NCI-H524 (cell line): ENCODE measurements around the gene PHF24.

ENCODE experiments used
- DNase-seq, 2 experiments: peaks; one replicate each; lab custom pipeline; 2025; lab: John Stamatoyannopoulos, UW

PHF24 gene

DNA sequence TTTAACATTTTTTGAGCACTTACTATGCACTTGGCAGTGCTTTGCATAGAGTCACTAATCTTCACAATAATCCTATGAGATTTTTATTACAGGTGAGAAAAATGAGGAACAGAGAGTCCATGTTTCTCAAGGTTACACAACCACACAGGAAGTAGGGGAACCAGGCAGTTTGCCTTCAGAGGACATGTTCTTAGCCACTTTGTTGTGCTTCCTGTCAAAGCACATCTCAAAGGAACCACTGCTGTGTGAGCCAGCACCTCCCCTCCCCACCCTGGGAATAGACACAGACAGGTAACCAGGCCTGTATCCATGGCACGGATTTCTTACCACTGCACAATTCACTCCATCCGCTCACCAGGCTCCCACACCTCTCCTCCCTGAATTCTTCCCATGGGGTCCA, 25.1 kb downstream of the PHF24 start:
- DNase-seq = no peak

DNA sequence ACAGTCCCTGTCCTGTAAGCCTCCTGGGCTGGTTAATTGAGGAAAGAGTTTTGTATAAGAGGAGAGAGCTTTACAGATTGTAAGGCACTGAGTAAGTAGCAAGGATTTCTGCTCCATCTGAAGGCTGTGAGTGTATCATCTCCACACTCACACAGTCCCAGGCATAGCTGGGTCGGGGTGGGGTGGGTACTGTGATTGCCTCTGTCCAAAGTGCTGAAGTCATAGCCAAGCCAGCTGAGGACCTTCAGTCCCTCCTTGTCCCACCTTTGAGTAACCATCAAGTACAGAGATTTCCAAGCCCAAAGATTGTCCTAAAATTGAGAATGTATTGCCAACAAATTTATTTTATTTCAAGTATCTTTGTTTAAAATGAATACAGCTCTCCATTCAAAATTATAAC, 26.0 kb downstream of the PHF24 start:
- DNase-seq = no peak

DNA sequence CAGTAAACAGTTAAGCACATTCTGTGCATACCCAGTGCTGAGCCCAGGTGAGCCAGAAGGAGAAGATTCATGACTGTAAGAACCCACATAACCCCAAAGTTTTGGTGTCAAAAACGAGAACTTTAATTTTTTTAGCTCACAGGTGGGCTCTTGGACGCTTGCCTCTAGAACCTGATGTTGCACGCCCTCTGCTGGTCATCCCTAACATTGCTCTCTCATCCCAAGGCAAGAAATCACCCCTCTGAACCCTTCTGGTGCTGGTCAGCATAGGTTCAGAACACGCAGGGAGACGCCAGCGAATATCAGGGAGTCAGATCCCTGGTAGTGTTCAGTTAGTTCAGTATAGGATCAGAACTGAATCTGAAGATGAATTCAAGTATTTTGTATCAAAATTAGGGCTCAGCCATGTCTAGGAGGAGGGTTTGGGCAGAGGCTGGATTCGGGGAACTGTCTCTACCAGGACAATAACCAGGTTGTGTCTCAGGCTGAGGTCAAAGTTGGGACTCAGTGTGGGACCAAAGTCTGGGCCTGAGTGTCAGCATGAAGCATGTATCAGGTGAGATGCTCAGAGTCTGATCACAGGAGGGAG, 27.3 kb downstream of the PHF24 start:
- peak; percentile 4 to 55 for DNase-seq

DNA sequence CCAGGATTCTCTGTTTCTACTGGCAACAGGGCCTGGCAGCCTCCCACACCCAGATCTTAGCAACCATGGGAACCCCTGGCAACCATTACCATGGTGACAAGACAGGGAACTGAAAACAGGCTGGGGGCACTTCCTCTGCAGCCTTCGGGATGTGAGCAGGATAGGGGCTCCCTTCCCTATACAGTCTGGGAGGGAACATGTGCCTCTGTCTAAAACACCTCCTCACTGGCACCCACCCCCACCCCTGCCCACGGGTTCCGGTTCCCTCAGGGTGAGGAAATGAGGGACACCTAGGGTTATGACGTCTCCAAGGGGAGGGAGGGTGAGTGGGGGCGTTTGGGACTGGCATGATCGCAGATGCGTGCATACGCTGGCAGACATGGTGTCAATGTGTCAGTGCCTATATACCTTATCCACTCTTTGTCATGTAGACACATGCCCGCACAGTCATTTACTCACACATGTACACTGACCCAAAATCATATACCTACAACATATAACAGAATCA, 28.5 kb downstream of the PHF24 start:
- peak; percentile 37 to 80 for DNase-seq

DNA sequence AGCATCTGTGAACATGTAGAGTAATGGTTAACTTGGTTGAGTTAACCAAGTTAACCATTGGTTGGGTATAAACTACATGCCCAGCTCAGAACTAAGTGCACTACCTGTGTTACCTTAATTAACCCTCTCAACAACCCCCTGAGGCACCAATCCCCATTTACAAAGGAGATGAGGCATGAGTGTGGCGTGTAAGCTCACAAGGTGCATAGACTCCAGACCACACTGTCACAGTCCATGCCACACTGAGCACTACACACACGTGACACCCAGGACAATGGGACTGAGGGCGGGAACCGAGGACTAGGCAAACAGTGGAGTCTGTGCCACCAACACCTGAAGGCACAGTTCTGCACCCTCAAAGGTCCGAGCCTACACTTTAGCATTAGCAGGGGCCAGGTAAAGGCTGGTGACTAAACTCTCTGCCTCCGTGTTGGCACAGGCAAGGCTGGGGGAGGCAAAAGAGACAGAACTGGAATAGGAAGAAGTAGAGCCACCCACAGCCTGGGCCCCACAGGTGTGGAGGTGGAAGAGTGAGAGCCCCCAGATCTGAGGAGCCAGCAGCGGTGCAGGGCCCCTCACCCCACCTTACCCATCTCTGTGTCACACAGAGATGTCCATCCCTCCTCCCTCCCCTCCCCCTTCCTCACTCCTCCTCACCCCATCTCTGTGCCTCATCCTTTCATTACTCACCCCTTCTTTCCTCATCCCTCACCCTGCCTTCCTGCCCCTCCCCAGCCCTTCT, 29.2 kb downstream of the PHF24 start:
- no peak for DNase-seq

DNA sequence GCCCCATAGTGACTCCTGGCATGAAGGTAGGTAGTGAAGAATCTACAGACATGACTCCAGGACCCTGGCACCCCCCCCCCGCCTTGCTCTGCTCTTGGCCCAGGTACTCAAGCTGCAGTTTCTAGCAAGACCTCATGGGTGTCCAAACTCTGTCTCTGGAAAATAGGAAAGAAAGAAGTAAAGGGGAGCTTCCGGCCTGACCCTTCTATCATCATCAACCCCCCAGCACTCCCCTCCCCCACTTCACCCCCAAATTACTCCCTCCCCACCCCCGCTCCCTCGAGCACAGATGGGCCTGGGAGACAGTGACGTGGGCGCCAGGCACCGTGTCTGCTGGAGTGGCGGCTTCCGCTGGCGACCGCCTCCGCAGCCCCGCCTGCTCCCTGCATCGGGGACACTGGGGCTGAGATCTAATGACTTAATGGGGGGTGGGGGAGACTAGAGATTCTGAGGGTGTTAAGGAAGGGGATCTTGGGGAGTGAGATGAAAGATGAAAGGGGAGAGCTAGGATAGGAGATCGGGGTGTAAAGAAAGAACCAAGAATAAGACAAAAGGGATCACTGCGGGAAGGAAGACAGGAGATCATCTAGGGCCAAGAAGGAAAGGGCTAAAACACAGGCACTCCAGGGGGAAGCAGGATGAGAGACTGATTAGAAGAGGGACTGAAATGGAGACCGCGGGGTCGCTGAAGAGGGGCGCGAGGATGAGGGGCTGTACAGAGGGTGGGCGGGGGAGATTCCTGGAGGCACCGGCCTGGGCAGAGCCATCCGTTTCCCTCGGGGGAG, 30.3 kb downstream of the PHF24 start:
- peak; percentile 30 to 45 for DNase-seq

DNA sequence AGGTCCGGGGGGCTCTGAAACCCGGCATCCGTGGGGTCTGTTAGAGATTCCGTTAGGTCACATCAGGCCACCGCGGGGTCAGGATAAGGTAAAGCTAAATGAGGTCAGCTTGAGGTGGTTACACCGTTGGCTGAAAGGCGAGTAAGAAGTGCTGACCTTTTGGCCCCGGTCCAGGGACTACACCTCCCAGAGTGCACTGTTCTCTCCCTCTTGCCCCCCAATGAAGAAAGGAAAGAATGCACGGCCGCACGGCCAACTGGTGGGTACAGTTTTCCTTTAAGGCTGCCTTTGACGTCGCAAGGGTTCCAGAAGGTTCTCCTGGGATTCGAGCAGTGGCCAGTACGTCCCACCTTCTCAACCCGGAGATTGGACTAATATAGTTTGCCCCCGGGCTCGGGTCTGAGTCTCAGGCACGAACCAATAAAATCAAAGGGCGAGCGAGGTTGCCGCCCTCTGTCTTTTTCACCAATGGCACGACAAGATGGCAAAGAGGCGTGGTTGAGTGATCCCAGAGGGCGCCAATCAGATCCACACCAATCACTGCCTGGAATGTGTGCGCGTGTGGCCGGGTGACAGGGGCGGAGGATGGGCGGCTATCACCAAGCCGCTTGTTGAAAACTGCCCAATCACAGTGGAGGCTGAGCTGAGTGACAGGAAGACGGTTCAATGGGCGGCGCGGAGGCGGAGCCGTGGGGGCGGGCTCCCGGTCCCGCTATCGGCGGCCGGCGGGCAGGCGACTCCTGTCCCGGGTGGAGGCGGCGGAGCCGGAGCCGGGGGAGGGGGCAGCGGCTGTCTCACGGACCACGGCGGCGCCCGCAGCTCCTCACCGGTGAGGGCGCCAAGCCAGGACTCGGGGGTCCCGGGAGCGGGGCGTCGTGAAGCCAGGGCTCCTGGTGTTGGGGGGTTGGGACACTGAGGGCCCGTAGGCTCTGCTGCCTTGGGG, 31.2 kb downstream of the PHF24 start, which contains the start of gene DNAJB5:
Gene DNAJB5, plus strand, starts transcription at position 743 of the 943 bp plus-strand sequence. CDS start 886 bp downstream, outside the sequence.
- DNase-seq = peak; percentile 98

DNA sequence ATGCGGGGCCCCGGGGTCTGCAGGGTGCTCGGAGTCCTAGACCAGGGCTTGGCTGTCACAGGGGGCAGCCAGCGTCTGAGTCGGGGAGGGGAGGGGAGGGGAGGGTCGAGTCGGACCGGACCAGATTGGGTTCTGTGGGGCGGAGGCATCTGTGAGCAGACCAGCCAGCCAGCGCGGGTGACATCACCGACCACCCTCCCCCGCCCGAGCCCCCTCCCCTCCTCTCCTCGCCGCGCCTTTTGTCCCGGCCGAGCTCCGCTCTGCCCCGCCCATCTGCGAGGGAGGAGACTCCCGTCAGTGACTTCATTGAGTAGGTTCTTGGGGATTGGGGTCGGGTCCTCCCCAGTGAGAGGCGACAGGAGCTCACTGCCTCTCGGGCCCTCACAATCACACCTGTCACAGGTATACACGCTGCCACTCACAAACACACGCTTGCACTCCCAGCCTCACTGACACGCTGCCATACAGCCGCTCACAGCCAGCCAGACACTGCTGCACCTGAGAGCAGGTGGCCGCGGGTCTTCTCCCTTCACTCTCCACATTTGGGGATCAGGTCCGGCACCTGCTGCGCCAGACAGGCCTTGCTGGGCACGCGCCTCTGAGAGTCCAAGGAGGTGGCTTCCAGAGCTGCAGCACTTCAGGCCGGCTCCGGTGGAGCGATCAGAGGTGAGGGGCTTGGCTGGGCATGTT, 32.0 kb downstream of the PHF24 start:
- peak; percentile 14 to 48 for DNase-seq

DNA sequence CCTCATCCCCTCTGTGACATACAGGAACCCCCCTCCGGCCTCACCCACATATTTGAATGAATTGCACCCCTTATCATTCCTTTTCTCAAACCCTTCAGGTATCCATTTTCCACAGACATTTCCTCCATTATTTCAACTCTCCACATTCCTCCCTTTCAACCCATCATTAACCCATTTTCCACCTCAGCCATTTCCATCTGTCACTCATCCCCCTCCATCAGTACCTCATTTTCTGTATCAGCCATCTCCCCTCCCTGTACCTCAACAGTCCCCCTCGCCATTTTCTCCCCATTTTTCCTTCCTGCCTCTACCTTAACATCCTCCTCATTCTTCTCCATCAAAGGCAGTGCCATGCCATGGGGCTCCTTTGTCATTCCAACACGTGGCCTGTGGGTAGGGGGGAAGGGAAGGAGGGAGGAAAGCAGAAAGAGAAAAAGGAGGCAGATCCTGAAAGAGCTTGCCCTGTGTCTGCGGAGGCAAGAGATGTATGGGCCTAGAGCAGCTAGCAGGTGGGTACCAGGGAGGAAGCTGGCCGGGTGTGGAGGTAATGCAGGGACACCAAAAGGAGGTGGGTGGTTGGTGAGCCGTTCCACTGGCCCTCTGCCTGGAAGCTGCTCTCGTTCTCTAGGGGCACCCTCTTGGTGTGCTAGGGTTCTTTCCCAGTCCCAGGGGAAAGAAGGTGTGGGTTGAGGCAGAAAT, 33.0 kb downstream of the PHF24 start:
- no peak for DNase-seq

DNA sequence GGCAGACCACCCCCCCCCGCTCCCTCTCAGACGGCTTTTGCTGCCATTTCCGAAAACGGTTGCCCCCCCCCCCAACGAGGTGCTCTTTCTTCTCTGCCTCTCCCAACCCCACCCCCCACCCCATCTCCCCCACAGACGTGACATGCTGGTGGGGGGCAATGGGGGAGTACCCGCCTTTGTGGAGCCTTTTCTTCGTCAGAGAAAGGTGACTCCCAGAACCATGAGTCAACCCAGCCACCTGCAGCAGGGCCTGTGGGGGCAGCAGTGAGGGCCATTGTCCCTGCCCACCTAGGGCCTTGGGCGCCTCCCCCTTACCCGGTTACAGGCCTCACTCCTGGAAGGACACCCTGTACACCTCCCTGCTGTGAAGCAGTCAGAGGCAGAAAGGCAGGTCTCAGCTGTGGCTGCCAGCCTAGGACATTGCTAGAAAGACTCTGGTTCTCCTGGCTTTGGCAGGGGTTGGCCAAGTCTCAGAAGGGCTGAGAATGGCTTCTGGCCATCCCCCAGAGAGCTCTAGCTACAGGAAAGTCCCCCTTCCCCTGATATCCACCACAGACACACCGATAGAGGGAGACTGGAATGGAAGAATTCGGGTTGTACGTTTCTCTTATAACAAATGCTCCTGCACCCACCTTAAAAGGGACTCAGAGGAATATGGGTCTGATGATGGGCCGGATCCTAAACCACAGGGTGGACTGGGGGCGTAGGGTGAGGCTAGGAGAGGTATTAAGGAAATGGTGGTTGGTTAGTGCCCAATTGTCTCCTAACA, 33.7 kb downstream of the PHF24 start:
- no peak for DNase-seq

DNA sequence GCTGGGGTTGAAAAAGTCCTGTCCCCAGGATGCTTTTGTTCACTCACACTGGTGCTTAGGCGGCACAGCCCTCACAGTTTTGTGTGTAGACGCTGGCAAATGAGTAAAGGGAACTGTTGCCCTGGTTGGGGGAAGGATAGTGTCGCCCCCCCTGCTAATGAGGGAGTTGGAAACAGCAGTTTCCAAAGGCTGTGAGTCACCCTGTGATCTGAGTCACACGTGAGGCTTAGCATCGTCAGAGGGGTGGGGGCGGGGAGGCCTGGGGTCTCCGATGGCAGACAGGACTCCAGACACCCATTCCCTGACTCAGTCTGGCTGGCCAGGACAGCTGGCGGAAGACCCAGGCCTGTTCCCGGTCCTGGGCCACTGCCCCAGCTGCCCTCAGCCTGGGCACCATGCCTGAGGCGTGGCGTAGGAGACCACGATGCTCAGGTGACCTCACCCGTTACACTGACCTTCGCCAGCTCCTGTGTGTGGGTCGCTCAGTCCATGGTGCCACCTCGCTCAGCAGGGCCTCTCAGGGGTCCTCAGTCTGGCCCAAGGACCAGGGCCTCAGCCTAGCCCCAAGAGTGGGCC, 34.4 kb downstream of the PHF24 start:
- no peak for DNase-seq

DNA sequence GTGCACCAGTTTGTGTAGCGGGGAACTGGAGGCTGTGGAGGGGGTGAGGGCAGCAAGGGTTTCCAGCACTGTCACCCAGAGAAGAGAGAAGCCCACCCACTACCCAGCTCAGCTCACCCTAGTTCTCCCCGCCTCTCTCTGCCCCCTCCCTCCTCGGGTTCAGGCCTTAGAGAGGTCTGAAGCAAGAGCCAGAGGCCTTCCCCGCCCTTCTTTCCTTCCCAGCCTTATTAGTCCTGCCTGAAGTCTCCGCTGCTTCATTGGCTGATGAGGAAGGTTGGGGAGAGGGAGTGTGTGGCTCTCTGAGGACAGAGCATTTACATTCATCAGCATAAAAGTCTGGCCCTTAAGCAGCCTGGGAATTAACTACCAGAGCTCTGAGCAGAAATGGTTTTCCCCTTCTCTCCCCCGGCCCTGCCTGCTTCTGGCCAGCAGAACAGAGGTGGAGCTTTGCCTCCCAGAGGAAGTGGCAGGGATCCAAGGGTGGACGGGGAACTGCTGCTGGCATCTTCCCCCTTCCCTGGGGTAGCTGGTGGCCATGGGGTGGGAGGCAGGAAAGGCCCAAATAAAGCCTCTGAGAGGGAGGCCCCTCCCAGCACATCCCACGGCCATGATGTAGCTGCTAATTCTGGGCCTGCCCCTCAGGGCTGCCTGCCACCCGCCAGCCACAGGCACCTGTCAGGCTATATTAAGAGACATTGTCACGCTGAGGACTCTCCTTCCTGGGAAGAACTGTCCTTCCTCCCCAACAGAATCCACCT, 35.6 kb downstream of the PHF24 start:
- peak in 1 of 2 experiments; percentile 30 for DNase-seq

DNA sequence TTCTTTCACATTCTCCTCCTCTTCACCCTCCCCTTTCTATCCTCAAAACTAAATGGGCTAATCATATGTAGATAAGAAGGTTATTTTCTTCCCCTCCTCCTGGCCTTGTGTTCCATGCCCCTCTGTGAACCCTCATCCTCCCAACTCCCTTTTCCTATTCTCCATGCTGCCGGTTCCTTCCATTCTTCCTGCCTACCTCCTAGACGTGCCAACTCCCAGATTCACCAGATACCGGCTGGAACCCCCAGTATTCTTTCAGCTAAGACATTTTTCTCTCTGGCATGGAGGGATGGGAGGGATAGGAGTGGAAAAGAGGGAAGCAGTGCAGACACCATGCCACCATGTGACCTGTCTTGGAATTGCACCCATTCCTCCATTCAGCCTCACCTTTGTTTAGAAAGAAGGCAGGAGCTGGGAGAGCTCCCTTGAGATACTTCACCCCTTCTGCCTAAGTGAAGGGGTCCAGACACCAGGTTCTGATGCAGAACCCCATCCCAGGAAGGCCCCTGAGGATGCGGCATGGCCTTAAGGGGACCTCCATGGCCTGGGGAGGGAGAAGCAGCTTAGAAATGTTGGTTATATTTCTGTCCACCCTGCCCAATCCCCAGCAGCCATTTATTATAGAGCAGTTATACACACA, 36.3 kb downstream of the PHF24 start:
- DNase-seq = peak; percentile 42 to 75

DNA sequence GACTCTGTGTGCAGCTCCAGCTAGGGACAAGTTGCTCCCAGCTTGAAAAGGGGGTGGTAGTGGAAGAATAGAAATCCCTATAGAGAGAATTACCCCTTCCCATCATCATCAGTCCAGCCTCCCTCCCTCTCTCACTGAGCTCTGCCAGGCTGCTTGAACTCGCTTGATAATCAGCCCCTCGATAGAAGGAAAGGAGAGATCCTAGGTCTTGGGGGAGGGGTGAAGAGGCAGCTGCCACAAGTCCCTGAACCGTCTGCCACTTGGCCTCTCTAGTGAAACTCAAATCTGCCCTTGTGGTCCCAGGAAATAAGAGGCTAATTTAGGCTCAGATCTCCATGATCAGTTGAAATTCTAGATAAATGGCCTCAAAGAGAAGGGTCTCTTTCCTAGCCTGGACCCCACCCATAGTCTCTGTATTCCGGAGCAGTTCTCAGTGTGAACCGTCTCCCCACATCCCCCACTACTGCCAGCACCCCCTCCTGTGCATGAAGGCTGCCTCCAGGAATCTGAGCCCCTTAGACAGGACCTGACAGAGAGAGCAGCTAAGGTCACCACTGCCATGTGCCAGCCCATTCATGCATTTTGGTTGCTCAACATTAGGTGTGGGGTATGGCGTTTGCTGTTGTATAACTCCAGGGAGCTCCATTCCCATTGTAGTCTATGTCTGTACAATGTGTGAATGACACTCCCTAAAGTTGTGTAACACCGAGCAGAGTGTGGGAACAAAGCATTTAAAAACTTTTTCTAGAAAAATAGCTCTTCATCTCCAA, 37.0 kb downstream of the PHF24 start:
- DNase-seq = peak; percentile 89 to 95

DNA sequence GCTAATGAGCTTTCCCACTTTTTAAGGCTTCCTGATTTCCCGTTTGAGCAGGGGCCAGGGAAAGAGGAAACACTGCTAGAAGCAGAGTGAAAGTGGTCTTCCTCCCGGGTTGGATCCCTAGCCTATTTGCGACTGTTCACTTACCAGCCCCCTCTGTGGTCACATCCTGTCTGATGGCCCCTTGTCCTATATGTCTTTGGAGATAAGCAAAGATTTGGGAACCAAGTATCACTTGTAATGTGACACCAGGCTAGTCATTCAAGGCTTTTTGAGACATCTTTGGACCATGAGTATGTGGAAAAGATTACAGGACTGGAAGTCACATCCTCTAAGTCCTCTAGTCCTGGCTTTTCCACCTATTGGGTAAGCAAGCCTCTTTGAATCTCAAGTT, 37.6 kb downstream of the PHF24 start:
- DNase-seq = no peak

DNA sequence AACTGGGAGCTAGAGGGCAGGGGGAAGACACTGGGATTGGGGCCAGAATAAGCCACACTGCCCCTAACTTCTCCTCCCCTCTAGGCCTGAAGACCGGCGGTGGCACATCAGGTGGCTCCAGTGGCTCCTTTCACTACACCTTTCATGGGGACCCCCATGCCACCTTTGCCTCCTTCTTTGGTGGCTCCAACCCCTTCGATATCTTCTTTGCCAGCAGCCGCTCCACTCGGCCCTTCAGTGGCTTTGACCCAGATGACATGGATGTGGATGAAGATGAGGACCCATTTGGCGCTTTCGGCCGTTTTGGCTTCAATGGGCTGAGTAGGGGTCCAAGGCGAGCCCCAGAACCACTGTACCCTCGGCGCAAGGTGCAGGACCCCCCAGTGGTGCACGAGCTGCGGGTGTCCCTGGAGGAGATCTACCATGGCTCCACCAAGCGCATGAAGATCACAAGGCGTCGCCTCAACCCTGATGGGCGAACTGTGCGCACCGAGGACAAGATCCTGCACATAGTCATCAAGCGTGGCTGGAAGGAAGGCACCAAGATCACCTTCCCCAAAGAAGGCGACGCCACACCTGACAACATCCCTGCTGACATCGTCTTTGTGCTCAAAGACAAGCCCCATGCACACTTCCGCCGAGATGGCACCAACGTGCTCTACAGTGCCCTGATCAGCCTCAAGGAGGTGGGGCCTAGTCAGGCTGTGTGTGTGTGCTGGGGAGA, 38.3 kb downstream of the PHF24 start:
- no peak for DNase-seq

DNA sequence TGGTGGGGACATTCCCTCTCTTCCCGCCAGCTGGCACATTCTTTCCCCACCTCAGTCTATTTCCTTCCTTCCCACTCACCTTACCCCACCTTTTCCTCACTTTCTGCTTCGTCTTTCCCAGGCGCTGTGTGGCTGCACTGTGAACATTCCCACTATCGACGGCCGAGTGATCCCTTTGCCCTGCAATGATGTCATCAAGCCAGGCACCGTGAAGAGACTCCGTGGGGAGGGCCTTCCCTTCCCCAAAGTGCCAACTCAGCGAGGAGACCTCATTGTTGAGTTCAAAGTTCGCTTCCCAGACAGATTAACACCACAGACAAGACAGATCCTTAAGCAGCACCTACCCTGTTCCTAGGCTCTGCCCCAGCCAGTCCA, 38.8 kb downstream of the PHF24 start:
- DNase-seq = no peak
